ENCODE data around the gene IPO13.
A peak's percentile ranks its signal among the peaks of the same experiment; 100 is the strongest.

IPO13 gene

DNA sequence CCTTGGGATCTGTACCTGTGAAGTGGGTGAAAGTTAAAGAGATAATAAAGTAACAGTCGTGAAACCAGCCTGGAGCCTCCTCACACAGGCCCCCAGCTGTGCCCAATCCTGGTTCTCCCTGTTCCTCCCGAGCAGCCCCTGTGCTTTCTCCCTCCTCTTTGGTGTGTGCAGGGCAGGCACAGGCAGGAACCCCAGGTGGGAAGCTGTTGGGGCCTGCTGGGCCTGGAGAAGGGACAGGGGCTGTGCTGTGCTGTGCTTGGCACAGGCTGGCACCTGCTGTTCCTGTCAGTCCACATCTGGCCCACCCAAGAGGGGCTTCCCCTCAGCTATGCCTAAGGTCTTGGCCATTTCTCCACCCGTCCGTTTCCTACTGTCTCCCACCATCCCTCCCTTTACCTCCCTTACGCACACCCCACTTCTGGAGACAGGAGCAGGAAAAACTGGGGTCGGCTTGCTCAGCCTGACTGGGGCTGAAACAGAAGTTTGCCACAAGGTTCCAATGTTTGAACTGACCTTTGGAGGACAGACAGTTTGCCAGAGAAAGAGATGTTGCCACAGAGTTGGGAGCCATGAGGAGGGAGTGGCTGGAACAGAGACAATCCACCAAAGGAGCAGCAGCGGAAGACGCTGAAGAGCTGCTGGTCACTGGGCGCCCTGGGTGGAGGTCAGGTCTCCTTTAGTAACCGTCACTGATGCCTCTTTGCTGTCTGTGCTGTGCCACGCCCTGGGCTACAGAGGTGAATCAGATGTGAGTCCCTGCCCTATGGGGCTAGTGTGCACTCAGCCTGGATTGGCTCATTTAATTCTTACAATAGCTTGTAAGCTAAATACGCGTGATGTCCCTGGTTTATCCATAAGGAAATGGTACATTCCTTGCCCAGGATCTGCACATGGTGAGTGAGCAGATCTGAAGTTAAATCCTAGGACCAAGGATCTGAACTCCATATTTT is 31.9 kb upstream of the IPO13 start:
- no peak for TF ChIP-seq CTCF (IDR thresholded peaks at IDR 0.05; ENCODE audit: low read depth, low read length)
- DNase-seq (ENCODE audit: extremely low read depth, low read depth) = no peak

- DNase-seq (ENCODE audit: extremely low read depth, low read depth) = no peak
- TF ChIP-seq CTCF (IDR thresholded peaks at IDR 0.05; ENCODE audit: low read depth, low read length) = no peak
These were observed 26.8 kb upstream of the IPO13 start for GRCh38 chr1:43919906-43920305.

DNA sequence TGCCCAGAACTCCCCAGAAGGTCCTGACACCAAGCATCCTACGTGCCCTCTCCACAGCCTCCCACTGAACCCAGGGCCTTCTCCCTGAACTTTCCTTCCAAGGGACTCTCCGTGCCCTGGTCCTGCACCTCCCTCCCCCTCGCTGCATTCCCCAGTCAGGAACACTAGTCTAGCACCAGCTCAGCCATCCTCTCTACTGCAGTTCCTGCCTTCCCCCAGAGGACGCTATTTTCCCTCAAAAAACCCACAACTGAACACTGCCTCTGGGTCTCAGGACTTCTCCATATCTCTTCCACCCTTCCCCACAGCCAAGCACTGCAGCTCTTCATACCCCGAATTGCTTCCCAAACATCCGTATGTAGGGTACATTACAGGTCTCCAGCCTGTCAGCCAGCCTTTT is 25.7 kb upstream of the IPO13 start:
- no peak for TF ChIP-seq CTCF (IDR thresholded peaks at IDR 0.05; ENCODE audit: low read depth, low read length)
- no peak for DNase-seq (ENCODE audit: extremely low read depth, low read depth)

DNA sequence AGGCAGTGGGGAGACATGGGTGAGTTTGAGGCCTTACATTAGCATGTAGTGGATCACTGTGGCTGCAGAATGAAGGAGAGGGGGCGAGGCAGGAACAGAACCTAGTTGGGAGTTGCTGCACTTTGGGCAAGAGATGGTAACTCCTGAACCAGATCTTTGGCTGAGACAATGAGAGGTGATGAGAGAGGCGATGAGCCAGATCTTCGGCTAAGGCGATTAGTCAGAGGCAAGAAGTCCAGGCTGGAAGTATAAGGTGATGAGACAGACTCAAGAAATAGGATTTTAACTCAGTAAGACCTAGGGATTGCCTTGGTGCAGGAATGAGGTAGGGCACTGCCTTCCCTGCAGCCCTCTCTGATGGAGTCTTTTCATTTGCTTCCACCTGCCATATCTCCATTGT is 22.2 kb upstream of the IPO13 start:
- no peak for TF ChIP-seq CTCF (IDR thresholded peaks at IDR 0.05; ENCODE audit: low read depth, low read length)
- no peak for DNase-seq (ENCODE audit: extremely low read depth, low read depth)

- no peak for TF ChIP-seq CTCF (IDR thresholded peaks at IDR 0.05; ENCODE audit: low read depth, low read length)
- no peak for DNase-seq (ENCODE audit: extremely low read depth, low read depth)
These were observed 20.9 kb upstream of the IPO13 start for GRCh38 chr1:43925846-43926245.

DNA sequence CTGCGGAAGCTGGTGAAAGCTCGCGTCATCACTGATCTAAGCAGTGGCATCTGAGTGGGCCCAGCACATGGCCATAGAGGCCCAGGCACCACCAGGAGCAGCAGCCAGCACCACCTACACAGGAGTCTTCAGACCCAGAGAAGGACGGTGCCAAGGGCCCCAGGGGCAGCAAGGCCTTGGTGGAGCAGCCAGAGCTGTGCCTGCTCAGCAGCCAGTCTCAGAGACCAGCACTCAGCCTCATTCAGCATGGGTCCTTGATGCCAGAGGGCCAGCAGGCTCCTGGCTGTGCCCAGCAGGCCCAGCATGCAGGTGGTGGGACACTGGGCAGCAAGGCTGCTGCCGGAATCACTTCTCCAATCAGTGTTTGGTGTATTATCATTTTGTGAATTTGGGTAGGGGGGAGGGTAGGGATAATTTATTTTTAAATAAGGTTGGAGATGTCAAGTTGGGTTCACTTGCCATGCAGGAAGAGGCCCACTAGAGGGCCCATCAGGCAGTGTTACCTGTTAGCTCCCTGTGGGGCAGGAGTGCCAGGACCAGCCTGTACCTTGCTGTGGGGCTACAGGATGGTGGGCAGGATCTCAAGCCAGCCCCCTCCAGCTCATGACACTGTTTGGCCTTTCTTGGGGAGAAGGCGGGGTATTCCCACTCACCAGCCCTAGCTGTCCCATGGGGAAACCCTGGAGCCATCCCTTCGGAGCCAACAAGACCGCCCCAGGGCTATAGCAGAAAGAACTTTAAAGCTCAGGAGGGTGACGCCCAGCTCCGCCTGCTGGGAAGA is 16.4 kb upstream of the IPO13 start:
- peak; percentile 16 for TF ChIP-seq CTCF (IDR thresholded peaks at IDR 0.05; ENCODE audit: low read depth, low read length)
- no peak for DNase-seq (ENCODE audit: extremely low read depth, low read depth)

- DNase-seq (ENCODE audit: extremely low read depth, low read depth) = no peak
These were observed 15.8 kb upstream of the IPO13 start for GRCh38 chr1:43930949-43931275.

More at GRCh38 chr1:43930949-43931275, 15.8 kb upstream of the IPO13 start:
- TF ChIP-seq CTCF (IDR thresholded peaks at IDR 0.05; ENCODE audit: low read depth, low read length) = no peak

Measured in AG09319 (cell line).